HG03378 (cell line): ENCODE data around the gene RIPOR3.

ENCODE experiments used
- ATAC-seq: cut with Tn5 transposase; IDR thresholded peaks from one replicate; pipeline ENCODE4 v1.9.1; 2021; ENCODE audit warnings: mild to moderate bottlenecking, moderate library complexity; ENCODE audit not compliant: unreplicated experiment

The RIPOR3 gene

GRCh38 chr20:50592282-50593004, 98.9 kb downstream of the RIPOR3 start:
- ATAC-seq, result no peak

- no peak for ATAC-seq
Measured at GRCh38 chr20:50591233-50591852, 100.0 kb downstream of the RIPOR3 start.

GRCh38 chr20:50590348-50590664, 101.0 kb downstream of the RIPOR3 start:
- ATAC-seq, result no peak

GRCh38 chr20:50589548-50590347, 101.6 kb downstream of the RIPOR3 start:
- ATAC-seq, result no peak

GRCh38 chr20:50588034-50588736, 103.2 kb downstream of the RIPOR3 start:
- no peak for ATAC-seq

- no peak for ATAC-seq
Measured at GRCh38 chr20:50587291-50587961, 103.9 kb downstream of the RIPOR3 start.

GRCh38 chr20:50586531-50587232, 104.7 kb downstream of the RIPOR3 start:
- ATAC-seq, result no peak

GRCh38 chr20:50585678-50586077, 105.7 kb downstream of the RIPOR3 start:
- no peak for ATAC-seq

- ATAC-seq, result no peak
Measured at GRCh38 chr20:50585214-50585613, 106.1 kb downstream of the RIPOR3 start.

- ATAC-seq, result no peak
Measured at GRCh38 chr20:50584687-50585086, 106.7 kb downstream of the RIPOR3 start.

- no peak for ATAC-seq
Measured at GRCh38 chr20:50583442-50584150, 107.7 kb downstream of the RIPOR3 start.

- ATAC-seq, result no peak
Measured at GRCh38 chr20:50582591-50583234, 108.6 kb downstream of the RIPOR3 start.

GRCh38 chr20:50582092-50582491, 109.2 kb downstream of the RIPOR3 start:
- ATAC-seq, result no peak

GRCh38 chr20:50580842-50581544, 110.3 kb downstream of the RIPOR3 start:
- no peak for ATAC-seq

- no peak for ATAC-seq
Measured at GRCh38 chr20:50580016-50580747, 111.2 kb downstream of the RIPOR3 start.

GRCh38 chr20:50579511-50579910, 111.8 kb downstream of the RIPOR3 start:
- no peak for ATAC-seq

- no peak for ATAC-seq
Measured at GRCh38 chr20:50578778-50579165, 112.6 kb downstream of the RIPOR3 start.
